AG08396 (cell line): ENCODE results near the gene SLC9A9.

ENCODE experiments used
- DNase-seq: peaks from one replicate; pipeline ENCODE4 v3.0.0; 2012; ENCODE audit warnings: low spot score, mixed read lengths

SLC9A9 gene

GRCh38 chr3:143648218-143648617, 200.1 kb downstream of the SLC9A9 start:
- no peak for DNase-seq

GRCh38 chr3:143644370-143645089, 203.7 kb downstream of the SLC9A9 start:
- DNase-seq = peak; percentile 56

- DNase-seq = no peak
Observed at GRCh38 chr3:143643905-143644304, 204.4 kb downstream of the SLC9A9 start.

GRCh38 chr3:143640774-143641173, 207.5 kb downstream of the SLC9A9 start:
- DNase-seq = no peak

GRCh38 chr3:143637133-143637532, 211.1 kb downstream of the SLC9A9 start:
- DNase-seq = no peak

GRCh38 chr3:143634991-143635390, 213.3 kb downstream of the SLC9A9 start:
- DNase-seq = no peak

- no peak for DNase-seq
Observed at GRCh38 chr3:143634427-143634826, 213.8 kb downstream of the SLC9A9 start.

- DNase-seq = no peak
Observed at GRCh38 chr3:143633816-143634215, 214.5 kb downstream of the SLC9A9 start.

GRCh38 chr3:143629726-143630125, 218.5 kb downstream of the SLC9A9 start:
- no peak for DNase-seq

- DNase-seq = no peak
Observed at GRCh38 chr3:143628971-143629370, 219.3 kb downstream of the SLC9A9 start.

- peak; percentile 7 for DNase-seq
Observed at GRCh38 chr3:143627336-143627735, 220.9 kb downstream of the SLC9A9 start.

GRCh38 chr3:143619231-143619630, 229.0 kb downstream of the SLC9A9 start:
- DNase-seq = no peak

GRCh38 chr3:143617050-143617449, 231.2 kb downstream of the SLC9A9 start:
- no peak for DNase-seq

- DNase-seq = no peak
Observed at GRCh38 chr3:143613226-143613625, 235.0 kb downstream of the SLC9A9 start.

GRCh38 chr3:143612541-143612940, 235.7 kb downstream of the SLC9A9 start:
- no peak for DNase-seq

- peak; percentile 26 for DNase-seq
Observed at GRCh38 chr3:143608966-143609365, 239.3 kb downstream of the SLC9A9 start.

- DNase-seq = no peak
Observed at GRCh38 chr3:143605233-143605950, 242.9 kb downstream of the SLC9A9 start.

GRCh38 chr3:143604402-143605185, 243.7 kb downstream of the SLC9A9 start:
- no peak for DNase-seq

GRCh38 chr3:143603774-143604173, 244.5 kb downstream of the SLC9A9 start:
- no peak for DNase-seq

GRCh38 chr3:143601723-143602484, 246.4 kb downstream of the SLC9A9 start:
- peak; percentile 17 for DNase-seq

- peak; percentile 8 for DNase-seq
Observed at GRCh38 chr3:143600756-143601718, 247.2 kb downstream of the SLC9A9 start.
